Ishikawa (cell line): ENCODE measurements around the gene PTPRS.

ENCODE experiments used
- CEBPB ChIP-seq: IDR thresholded peaks from 2 replicates; pipeline ENCODE4 v1.6.1; 2012
- CREB1 ChIP-seq: IDR thresholded peaks from 2 replicates; pipeline ENCODE4 v1.6.1; 2012; ENCODE audit warnings: low read depth
- EP300 ChIP-seq: IDR thresholded peaks from 2 replicates; pipeline ENCODE4 v1.6.1; 2012; ENCODE audit warnings: borderline replicate concordance
- REST ChIP-seq: IDR thresholded peaks from 2 replicates; pipeline ENCODE4 v1.6.1; 2012; ENCODE audit warnings: low read depth, mild to moderate bottlenecking
- TAF1 ChIP-seq: IDR thresholded peaks from 2 replicates; pipeline ENCODE4 v1.6.1; 2012; ENCODE audit warnings: low read depth, mild to moderate bottlenecking
- TEAD4 ChIP-seq: IDR thresholded peaks from 2 replicates; pipeline ENCODE4 v1.6.1; 2012
- USF1 ChIP-seq: IDR thresholded peaks from 2 replicates; pipeline ENCODE4 v1.6.1; 2012
- TF ChIP-seq, protein P1 (sequence below): IDR thresholded peaks from 2 replicates; pipeline ENCODE4 v1.6.1; 2012

DNA sequence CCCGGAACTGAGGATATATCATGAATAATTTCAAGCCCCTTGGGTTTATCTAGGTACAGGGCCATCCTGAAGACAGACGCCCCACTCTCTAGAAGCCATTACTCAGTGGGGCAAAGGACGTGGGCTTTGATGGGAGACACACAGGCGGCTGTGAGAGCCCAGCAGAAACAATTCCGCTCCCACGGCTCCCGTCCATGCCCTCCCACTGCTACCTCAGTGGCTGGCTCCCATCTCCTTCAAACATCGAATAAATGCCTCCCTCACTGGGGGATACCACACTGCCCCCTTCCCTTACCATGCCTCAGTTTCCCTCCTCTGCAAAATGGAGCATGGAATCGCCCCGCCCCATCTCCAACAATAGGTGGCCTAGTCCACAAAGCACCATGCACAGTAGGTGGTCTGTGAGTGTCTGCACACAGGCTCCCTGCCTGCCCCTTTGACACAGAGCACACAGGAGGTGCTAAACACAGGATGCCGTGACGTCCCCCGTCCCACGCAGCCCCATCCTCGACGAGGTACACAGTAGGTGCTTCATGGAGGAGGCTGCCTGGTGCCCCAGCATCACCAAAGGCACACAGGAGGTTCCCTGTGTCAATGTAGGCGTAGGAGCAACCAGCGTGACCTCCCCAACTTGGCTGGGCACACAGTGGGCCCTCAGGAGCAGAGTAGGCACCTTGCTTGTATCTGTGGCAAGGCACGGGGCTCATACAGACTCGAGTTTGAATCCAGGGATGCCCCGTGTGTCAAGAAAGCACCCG, 46.0 kb downstream of the PTPRS start:
- TF ChIP-seq USF1 = no peak
- no peak for TF ChIP-seq REST
- no peak for TF ChIP-seq CEBPB
- TF ChIP-seq EP300 = no peak
- TF ChIP-seq, protein P1, sequence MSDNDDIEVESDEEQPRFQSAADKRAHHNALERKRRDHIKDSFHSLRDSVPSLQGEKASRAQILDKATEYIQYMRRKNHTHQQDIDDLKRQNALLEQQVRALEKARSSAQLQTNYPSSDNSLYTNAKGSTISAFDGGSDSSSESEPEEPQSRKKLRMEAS = no peak
- no peak for TF ChIP-seq TAF1
- TF ChIP-seq TEAD4 = no peak
- TF ChIP-seq CREB1 = no peak
